ENCODE measurements around the gene TMEM258. TPM values are rescaled to one million over a fixed set of nuclear protein-coding genes. Genes with fewer than 3 reads are reported as not detected.

TMEM258 gene
- total and polyA plus RNA-seq, 2 donors (not counting 3 experiments of a cell fraction or from before 2014, with no cell fraction given), result 140 to 534 TPM

DNA sequence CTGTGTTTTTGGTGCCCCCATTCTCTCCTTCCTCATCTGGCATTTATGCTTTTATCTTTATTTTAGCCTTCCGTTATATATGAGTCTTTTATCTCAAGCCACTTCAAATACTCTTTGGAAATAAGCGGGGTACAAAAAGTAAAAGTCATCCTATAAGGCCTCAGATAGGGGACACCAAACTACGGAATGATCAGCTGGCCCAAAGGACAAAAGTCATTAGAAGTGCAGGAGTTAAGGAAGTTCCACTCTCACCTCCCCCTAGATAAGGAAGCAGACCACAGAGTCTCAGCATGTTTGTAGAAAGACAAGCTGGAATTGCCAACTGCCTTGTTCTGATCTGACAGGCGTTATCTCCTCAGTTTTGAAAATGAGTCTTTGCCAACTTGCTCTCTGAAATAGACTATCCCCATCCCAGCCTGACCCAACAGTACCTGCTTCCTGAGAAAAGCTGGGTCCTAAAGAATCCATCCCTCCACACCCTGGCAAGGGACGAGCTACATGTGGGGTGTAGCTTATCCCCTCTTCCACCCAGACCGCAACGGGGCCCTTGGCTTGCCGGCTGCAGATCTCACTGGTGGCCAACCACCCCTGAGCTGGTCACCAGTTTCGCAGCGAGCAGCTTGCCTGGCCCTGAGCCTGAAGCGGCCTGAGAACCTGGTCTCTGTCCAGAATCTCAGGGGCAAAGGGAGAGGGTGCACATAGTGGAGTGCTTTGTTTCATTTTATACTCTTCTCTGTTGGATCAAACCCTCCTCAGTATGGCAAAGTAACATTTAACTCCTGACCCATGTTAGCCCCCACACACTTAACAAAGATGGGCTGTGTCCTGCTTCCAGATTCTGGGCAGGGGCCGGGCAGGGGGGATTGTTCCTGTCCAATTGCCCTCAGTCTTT is 49.5 kb upstream of the TMEM258 start:
- no peak for TF ChIP-seq FOS (IDR thresholded peaks at IDR 0.05; ENCODE audit: borderline replicate concordance, insufficient read depth, low read length)
- TF ChIP-seq MYC (IDR thresholded peaks at IDR 0.05; ENCODE audit: low read depth, low read length), result no peak
- no peak for TF ChIP-seq GATA2 (IDR thresholded peaks at IDR 0.05; ENCODE audit: insufficient read depth, insufficient read length, low read depth, low read length)
- TF ChIP-seq, protein P1, sequence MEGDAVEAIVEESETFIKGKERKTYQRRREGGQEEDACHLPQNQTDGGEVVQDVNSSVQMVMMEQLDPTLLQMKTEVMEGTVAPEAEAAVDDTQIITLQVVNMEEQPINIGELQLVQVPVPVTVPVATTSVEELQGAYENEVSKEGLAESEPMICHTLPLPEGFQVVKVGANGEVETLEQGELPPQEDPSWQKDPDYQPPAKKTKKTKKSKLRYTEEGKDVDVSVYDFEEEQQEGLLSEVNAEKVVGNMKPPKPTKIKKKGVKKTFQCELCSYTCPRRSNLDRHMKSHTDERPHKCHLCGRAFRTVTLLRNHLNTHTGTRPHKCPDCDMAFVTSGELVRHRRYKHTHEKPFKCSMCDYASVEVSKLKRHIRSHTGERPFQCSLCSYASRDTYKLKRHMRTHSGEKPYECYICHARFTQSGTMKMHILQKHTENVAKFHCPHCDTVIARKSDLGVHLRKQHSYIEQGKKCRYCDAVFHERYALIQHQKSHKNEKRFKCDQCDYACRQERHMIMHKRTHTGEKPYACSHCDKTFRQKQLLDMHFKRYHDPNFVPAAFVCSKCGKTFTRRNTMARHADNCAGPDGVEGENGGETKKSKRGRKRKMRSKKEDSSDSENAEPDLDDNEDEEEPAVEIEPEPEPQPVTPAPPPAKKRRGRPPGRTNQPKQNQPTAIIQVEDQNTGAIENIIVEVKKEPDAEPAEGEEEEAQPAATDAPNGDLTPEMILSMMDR (IDR thresholded peaks at IDR 0.05; ENCODE audit: extremely low read depth in 1 of 2, insufficient read depth in 1 of 2, low read depth in 1 of 2, low read length in 2 of 2), result no peak
- TF ChIP-seq EZH2 (IDR thresholded peaks at IDR 0.05; ENCODE audit: borderline replicate concordance, low read depth, low read length, severe bottlenecking), result no peak
- no peak for TF ChIP-seq POLR2A (IDR thresholded peaks at IDR 0.05; ENCODE audit: low read depth, low read length)
- no peak for TF ChIP-seq JUN (IDR thresholded peaks at IDR 0.05; ENCODE audit: borderline replicate concordance, insufficient read depth, insufficient read length, low read depth)
- no peaks in the 10 kb centered on the region for H3K9me3 ChIP-seq (replicated peaks; ENCODE audit: control insufficient read depth, insufficient read depth, low read length)
- H3K27me3 ChIP-seq (ENCODE audit: control insufficient read depth in 2 of 2, insufficient read depth in 2 of 2, low read length in 2 of 2), result no peaks in the 10 kb centered on the region
- intact Hi-C loops (cut with micrococcal nuclease), result no loop called here
- H3K27ac ChIP-seq (ENCODE audit: insufficient read depth, low read depth, low read length), result no peak overlapping the region
- DNase-seq (ENCODE audit: low read depth, low spot score), result no peak
- peaks cover 39% of the 10 kb centered on the region for H3K79me2 ChIP-seq (ENCODE audit: control insufficient read depth, insufficient read depth, low read length)
- H4K20me1 ChIP-seq (replicated peaks; ENCODE audit: control insufficient read depth, extremely low read depth, insufficient read depth, low read length), result no peaks in the 10 kb centered on the region
- POLR2A ChIA-PET, result no interaction called here
- CTCF ChIA-PET, result interaction anchor here (3.2 kb wide), 1 partner anchor 44 kb away, joined by 11 read pairs; no protein-coding TSS in a partner anchor
- dilution Hi-C loops (cut with MboI; ENCODE audit: extremely low pct_ligation_motif_present, low sequenced_read_pairs), result no loop called here
- no peak overlapping the region for H3K4me2 ChIP-seq (ENCODE audit: insufficient read depth, low read length)
- H3K4me1 ChIP-seq (ENCODE audit: control insufficient read depth, extremely low read depth, insufficient read depth, low read length), result no peaks in the 10 kb centered on the region
- no peak overlapping the region for H2AFZ ChIP-seq (ENCODE audit: low read depth, low read length)
- H3K9me1 ChIP-seq (replicated peaks; ENCODE audit: control insufficient read depth, extremely low read depth, insufficient read depth, low read length), result no peaks in the 10 kb centered on the region
- no peak overlapping the region for H3K9ac ChIP-seq (replicated peaks; ENCODE audit: extremely low read depth, insufficient read depth, low read length)
- no peak for FAIRE-seq
- H3K36me3 ChIP-seq (ENCODE audit: control insufficient read depth in 2 of 2, extremely low read depth in 1 of 2, insufficient read depth in 2 of 2, low read length in 2 of 2), result peaks cover 42 to 47% of the 10 kb centered on the region in 2 experiments
- no peak overlapping the region for H3K4me3 ChIP-seq (replicated peaks in 1 of 3; ENCODE audit: insufficient read depth in 1 of 3, low read depth in 1 of 3, low read length in 3 of 3)
- no TSS peak for BruUV-seq (replicated peaks)
